ENCODE results near the gene POLD2.

DNA sequence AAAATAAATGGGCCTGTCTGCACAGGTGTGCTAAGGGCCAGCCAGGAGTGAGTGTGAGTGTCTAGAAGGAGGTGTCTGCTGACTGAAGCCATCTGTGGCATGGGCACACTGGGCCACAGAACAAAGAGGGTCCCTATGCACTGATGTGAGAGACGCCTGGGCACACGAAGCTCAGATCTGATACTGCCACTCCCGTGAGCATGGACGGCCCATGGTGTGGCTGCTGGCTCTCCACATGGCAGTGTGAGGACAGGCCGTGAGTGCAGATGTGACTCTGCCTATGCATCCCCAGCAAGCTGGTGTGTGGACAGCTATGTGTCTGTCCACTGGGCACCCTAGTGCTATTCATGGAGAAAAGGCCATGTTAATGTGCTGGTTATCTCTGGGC lies 30.6 kb upstream of the POLD2 start:
- TF ChIP-seq, protein P1, sequence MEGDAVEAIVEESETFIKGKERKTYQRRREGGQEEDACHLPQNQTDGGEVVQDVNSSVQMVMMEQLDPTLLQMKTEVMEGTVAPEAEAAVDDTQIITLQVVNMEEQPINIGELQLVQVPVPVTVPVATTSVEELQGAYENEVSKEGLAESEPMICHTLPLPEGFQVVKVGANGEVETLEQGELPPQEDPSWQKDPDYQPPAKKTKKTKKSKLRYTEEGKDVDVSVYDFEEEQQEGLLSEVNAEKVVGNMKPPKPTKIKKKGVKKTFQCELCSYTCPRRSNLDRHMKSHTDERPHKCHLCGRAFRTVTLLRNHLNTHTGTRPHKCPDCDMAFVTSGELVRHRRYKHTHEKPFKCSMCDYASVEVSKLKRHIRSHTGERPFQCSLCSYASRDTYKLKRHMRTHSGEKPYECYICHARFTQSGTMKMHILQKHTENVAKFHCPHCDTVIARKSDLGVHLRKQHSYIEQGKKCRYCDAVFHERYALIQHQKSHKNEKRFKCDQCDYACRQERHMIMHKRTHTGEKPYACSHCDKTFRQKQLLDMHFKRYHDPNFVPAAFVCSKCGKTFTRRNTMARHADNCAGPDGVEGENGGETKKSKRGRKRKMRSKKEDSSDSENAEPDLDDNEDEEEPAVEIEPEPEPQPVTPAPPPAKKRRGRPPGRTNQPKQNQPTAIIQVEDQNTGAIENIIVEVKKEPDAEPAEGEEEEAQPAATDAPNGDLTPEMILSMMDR (IDR thresholded peaks at IDR 0.05; ENCODE audit: extremely low read depth in 1 of 2, insufficient read depth in 1 of 2, low read depth in 1 of 2, low read length in 2 of 2), result no peak
- TF ChIP-seq POLR2A (IDR thresholded peaks at IDR 0.05; ENCODE audit: low read depth, low read length), result no peak
